ENCODE measurements around the gene HAVCR2. TPM values are rescaled to one million over a fixed set of nuclear protein-coding genes. Genes with fewer than 3 reads are reported as not detected.

The HAVCR2 gene
- total RNA-seq, 2 experiments from 2014 or later: 1.4 to 1.8 TPM

- POLR2A ChIA-PET: no interaction called here
- H3K27ac Mint-ChIP-seq: no peak overlapping the region
These were observed 22.0 kb downstream of the HAVCR2 start for GRCh38 chr5:157086751-157087359.

GRCh38 chr5:157085930-157086329, 22.9 kb downstream of the HAVCR2 start:
- CTCF ChIA-PET: no interaction called here
- Mint-ChIP-seq H3K9me3 (no peaks in the 10 kb centered on the region), H3K27ac (no peak overlapping the region), H3K4me1 (ENCODE audit: low read depth) (no peaks in the 10 kb centered on the region), H3K36me3 (ENCODE audit: low read depth) (peaks cover 21% of the 10 kb centered on the region), H3K4me3 (no peak overlapping the region), H3K27me3 (no peaks in the 10 kb centered on the region)
- Histone ChIP-seq H3K4me3 (ENCODE audit: low read length) (no peak overlapping the region), H3K9me3 (ENCODE audit: control insufficient read depth in 1 of 2, insufficient read depth in 1 of 2, low read length in 2 of 2) (no peaks in the 10 kb centered on the region), H3K36me3 (ENCODE audit: insufficient read depth, low read length) (peaks cover 6% of the 10 kb centered on the region), H3K27me3 (ENCODE audit: control insufficient read depth in 1 of 2, insufficient read depth in 2 of 2, low read length in 2 of 2) (no peaks in the 10 kb centered on the region), H3K27ac (ENCODE audit: low read depth in 1 of 2, low read length in 2 of 2) (no peak overlapping the region), H3K4me1 (ENCODE audit: insufficient read depth, low read length) (no peaks in the 10 kb centered on the region)
- TF ChIP-seq CTCF (IDR thresholded peaks at IDR 0.05): no peak
- intact Hi-C loops (cut with DNase I, micrococcal nuclease): no loop called here
- no peak for DNase-seq
- no peak for ATAC-seq (ENCODE audit: poor library complexity)
- POLR2A ChIA-PET: no interaction called here

More at GRCh38 chr5:157086751-157087359, 22.0 kb downstream of the HAVCR2 start:
- Mint-ChIP-seq H3K4me1 (ENCODE audit: low read depth) (no peaks in the 10 kb centered on the region), H3K36me3 (ENCODE audit: low read depth) (peaks cover 25% of the 10 kb centered on the region), H3K4me3 (no peak overlapping the region), H3K9me3 (no peaks in the 10 kb centered on the region), H3K27me3 (no peaks in the 10 kb centered on the region)
- no peak for DNase-seq
- TF ChIP-seq CTCF (IDR thresholded peaks at IDR 0.05): no peak
- CTCF ChIA-PET: no interaction called here
- H3K27ac ChIP-seq (ENCODE audit: low read depth in 1 of 2, low read length in 2 of 2): no peak overlapping the region
- no peaks in the 10 kb centered on the region for H3K9me3 ChIP-seq (ENCODE audit: control insufficient read depth in 1 of 2, insufficient read depth in 1 of 2, low read length in 2 of 2)
- intact Hi-C loops (cut with DNase I, micrococcal nuclease): no loop called here
- no peak overlapping the region for H3K4me3 ChIP-seq (ENCODE audit: low read length)
- no peak for ATAC-seq (ENCODE audit: poor library complexity)
- no peaks in the 10 kb centered on the region for H3K27me3 ChIP-seq (ENCODE audit: control insufficient read depth in 1 of 2, insufficient read depth in 2 of 2, low read length in 2 of 2)
- peaks cover 6% of the 10 kb centered on the region for H3K36me3 ChIP-seq (ENCODE audit: insufficient read depth, low read length)
- H3K4me1 ChIP-seq (ENCODE audit: insufficient read depth, low read length): no peaks in the 10 kb centered on the region

GRCh38 chr5:157080286-157080685, 28.6 kb downstream of the HAVCR2 start:
- intact Hi-C loops (cut with DNase I, micrococcal nuclease): no loop called here
- no peak overlapping the region for H3K27ac ChIP-seq (ENCODE audit: low read depth in 1 of 2, low read length in 2 of 2)
- ChIA-PET CTCF (interaction anchor here (0.7 kb wide), 1 partner anchor 325 kb away, joined by 3 read pairs; no protein-coding TSS in a partner anchor), POLR2A (interaction anchor here (0.7 kb wide), 1 partner anchor 34 kb away, joined by 3 read pairs; no protein-coding TSS in a partner anchor)
- DNase-seq (no peak), ATAC-seq (ENCODE audit: poor library complexity) (no peak)
- H3K9me3 Mint-ChIP-seq: no peaks in the 10 kb centered on the region
- no peak overlapping the region for H3K4me3 Mint-ChIP-seq
- H3K36me3 ChIP-seq (ENCODE audit: insufficient read depth, low read length): no peaks in the 10 kb centered on the region
- H3K27me3 ChIP-seq (ENCODE audit: control insufficient read depth in 1 of 2, insufficient read depth in 2 of 2, low read length in 2 of 2): no peaks in the 10 kb centered on the region
- TF ChIP-seq CTCF (IDR thresholded peaks at IDR 0.05): no peak
- H3K27ac Mint-ChIP-seq: no peak overlapping the region
- H3K27me3 Mint-ChIP-seq: no peaks in the 10 kb centered on the region
- no peaks in the 10 kb centered on the region for H3K36me3 Mint-ChIP-seq (ENCODE audit: low read depth)
- no peaks in the 10 kb centered on the region for H3K9me3 ChIP-seq (ENCODE audit: control insufficient read depth in 1 of 2, insufficient read depth in 1 of 2, low read length in 2 of 2)
- no peak overlapping the region for H3K4me3 ChIP-seq (ENCODE audit: low read length)
- no peaks in the 10 kb centered on the region for H3K4me1 Mint-ChIP-seq (ENCODE audit: low read depth)
- no peaks in the 10 kb centered on the region for H3K4me1 ChIP-seq (ENCODE audit: insufficient read depth, low read length)

All from CD4-positive, alpha-beta T cell (primary cell).